HepG2 (cell line): ENCODE results near the gene TTBK1. TPM values are rescaled to one million over a fixed set of nuclear protein-coding genes. Genes with fewer than 3 reads are reported as not detected.

Experiments used
- CENPT ChIP-seq: sonication (generic); formaldehyde crosslinking; IDR thresholded peaks from 2 replicates; pipeline ENCODE4 v1.8.0; 2022; ENCODE audit warnings: low read depth, mild to moderate bottlenecking, moderate library complexity, missing genetic modification reagents
- KLF12 ChIP-seq: sonication (generic); formaldehyde crosslinking; IDR thresholded peaks from 2 replicates; pipeline ENCODE4 v1.4.0; 2020; ENCODE audit warnings: missing genetic modification reagents, borderline replicate concordance
- KLF13 ChIP-seq: sonication (generic); formaldehyde crosslinking; IDR thresholded peaks from 2 replicates; pipeline ENCODE4 v1.4.0; 2020; ENCODE audit warnings: mild to moderate bottlenecking, missing genetic modification reagents
- MYC ChIP-seq: sonication (generic); formaldehyde crosslinking; IDR thresholded peaks from 2 replicates; pipeline ENCODE4 v1.9.0; 2021; ENCODE audit warnings: missing genetic modification reagents, borderline replicate concordance
- SNAPC2 ChIP-seq: sonication (generic); formaldehyde crosslinking; IDR thresholded peaks from 2 replicates; pipeline ENCODE4 v1.8.1; 2022; ENCODE audit warnings: mild to moderate bottlenecking, missing genetic modification reagents
- ZKSCAN5 ChIP-seq: sonication (generic); formaldehyde crosslinking; IDR thresholded peaks from 2 replicates; pipeline ENCODE4 v1.5.1; 2020; ENCODE audit warnings: mild to moderate bottlenecking, missing genetic modification reagents
- ZNF407 ChIP-seq: sonication (generic); formaldehyde crosslinking; IDR thresholded peaks from one replicate; pipeline ENCODE4 v1.5.1; 2020; ENCODE audit warnings: mild to moderate bottlenecking, missing genetic modification reagents; ENCODE audit errors: not compliant biosample characterization
- ZNF431 ChIP-seq: sonication (generic); formaldehyde crosslinking; IDR thresholded peaks from 2 replicates; pipeline ENCODE4 v1.9.0; 2022; ENCODE audit warnings: missing genetic modification reagents, low read depth, mild to moderate bottlenecking, borderline replicate concordance
- ZNF784 ChIP-seq: sonication (generic); formaldehyde crosslinking; IDR thresholded peaks from 2 replicates; pipeline ENCODE4 v1.5.1; 2020; ENCODE audit warnings: missing genetic modification reagents, mild to moderate bottlenecking, borderline replicate concordance
- polyA plus RNA-seq, 8 experiments: library from polyadenylated mRNA; depleted of rRNA in 3 of 8; stranded (reverse) in 7 of 8; unstranded in 1 of 8; fragments of >200 nt; fragmentation: Illumina TruSeq in 4 of 8; extraction: Trizol in 4 of 8; gene quantifications; 2 replicates each; pipeline versions ENCODE4 v1.2.1 to v1.2.3, GENCODE V29; 2011 to 2016; ENCODE audit warnings: low read depth in 4 of 8, missing spikeins in 1 of 8, mixed read lengths in 1 of 8; ENCODE audit not compliant: insufficient read depth in 1 of 8
- total RNA-seq, 5 experiments: library from RNA; depleted of rRNA; stranded (reverse); fragments of >200 nt; fragmentation: Illumina TruSeq; extraction: Trizol; gene quantifications; 2 replicates each; pipeline ENCODE4 v1.2.3, GENCODE V29; 2016; ENCODE audit warnings: low read depth in 1 of 5
- TF ChIP-seq, protein P1 (sequence below): sonication (generic); formaldehyde crosslinking; IDR thresholded peaks from 2 replicates; pipeline ENCODE4 v1.5.0; 2020; ENCODE audit warnings: mild to moderate bottlenecking, missing genetic modification reagents, borderline replicate concordance

TTBK1 gene
- total and polyA plus RNA-seq, 2 of the 13 experiments (the other 11 are each of a cell fraction or from before 2014, with no cell fraction given), result 0.24 to 0.33 TPM

- TF ChIP-seq, protein P1, sequence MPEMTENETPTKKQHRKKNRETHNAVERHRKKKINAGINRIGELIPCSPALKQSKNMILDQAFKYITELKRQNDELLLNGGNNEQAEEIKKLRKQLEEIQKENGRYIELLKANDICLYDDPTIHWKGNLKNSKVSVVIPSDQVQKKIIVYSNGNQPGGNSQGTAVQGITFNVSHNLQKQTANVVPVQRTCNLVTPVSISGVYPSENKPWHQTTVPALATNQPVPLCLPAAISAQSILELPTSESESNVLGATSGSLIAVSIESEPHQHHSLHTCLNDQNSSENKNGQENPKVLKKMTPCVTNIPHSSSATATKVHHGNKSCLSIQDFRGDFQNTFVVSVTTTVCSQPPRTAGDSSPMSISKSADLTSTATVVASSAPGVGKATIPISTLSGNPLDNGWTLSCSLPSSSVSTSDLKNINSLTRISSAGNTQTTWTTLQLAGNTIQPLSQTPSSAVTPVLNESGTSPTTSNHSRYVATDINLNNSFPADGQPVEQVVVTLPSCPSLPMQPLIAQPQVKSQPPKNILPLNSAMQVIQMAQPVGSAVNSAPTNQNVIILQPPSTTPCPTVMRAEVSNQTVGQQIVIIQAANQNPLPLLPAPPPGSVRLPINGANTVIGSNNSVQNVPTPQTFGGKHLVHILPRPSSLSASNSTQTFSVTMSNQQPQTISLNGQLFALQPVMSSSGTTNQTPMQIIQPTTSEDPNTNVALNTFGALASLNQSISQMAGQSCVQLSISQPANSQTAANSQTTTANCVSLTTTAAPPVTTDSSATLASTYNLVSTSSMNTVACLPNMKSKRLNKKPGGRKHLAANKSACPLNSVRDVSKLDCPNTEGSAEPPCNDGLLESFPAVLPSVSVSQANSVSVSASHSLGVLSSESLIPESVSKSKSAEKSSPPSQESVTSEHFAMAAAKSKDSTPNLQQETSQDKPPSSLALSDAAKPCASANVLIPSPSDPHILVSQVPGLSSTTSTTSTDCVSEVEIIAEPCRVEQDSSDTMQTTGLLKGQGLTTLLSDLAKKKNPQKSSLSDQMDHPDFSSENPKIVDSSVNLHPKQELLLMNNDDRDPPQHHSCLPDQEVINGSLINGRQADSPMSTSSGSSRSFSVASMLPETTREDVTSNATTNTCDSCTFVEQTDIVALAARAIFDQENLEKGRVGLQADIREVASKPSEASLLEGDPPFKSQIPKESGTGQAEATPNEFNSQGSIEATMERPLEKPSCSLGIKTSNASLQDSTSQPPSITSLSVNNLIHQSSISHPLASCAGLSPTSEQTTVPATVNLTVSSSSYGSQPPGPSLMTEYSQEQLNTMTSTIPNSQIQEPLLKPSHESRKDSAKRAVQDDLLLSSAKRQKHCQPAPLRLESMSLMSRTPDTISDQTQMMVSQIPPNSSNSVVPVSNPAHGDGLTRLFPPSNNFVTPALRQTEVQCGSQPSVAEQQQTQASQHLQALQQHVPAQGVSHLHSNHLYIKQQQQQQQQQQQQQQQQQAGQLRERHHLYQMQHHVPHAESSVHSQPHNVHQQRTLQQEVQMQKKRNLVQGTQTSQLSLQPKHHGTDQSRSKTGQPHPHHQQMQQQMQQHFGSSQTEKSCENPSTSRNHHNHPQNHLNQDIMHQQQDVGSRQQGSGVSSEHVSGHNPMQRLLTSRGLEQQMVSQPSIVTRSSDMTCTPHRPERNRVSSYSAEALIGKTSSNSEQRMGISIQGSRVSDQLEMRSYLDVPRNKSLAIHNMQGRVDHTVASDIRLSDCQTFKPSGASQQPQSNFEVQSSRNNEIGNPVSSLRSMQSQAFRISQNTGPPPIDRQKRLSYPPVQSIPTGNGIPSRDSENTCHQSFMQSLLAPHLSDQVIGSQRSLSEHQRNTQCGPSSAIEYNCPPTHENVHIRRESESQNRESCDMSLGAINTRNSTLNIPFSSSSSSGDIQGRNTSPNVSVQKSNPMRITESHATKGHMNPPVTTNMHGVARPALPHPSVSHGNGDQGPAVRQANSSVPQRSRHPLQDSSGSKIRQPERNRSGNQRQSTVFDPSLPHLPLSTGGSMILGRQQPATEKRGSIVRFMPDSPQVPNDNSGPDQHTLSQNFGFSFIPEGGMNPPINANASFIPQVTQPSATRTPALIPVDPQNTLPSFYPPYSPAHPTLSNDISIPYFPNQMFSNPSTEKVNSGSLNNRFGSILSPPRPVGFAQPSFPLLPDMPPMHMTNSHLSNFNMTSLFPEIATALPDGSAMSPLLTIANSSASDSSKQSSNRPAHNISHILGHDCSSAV, result no peak
- 0 out of 2 replicates have a peak, but pooled peaks have one; percentile 45 for TF ChIP-seq ZKSCAN5 (CRISPR knock-in tag)
- TF ChIP-seq ZNF407 (CRISPR knock-in tag), result no peak
- no peak for TF ChIP-seq ZNF784
- TF ChIP-seq KLF12 (CRISPR knock-in tag), result 0 out of 2 replicates have a peak, but pooled peaks have one; percentile 26
- no peak for TF ChIP-seq CENPT (CRISPR knock-in tag)
- peak; percentile 84; the same call in 1 of the 2 replicates for TF ChIP-seq SNAPC2 (CRISPR knock-in tag)
- TF ChIP-seq KLF13 (CRISPR knock-in tag), result 0 out of 2 replicates have a peak, but pooled peaks have one; percentile 59
- TF ChIP-seq ZNF431 (CRISPR knock-in tag), result peak; percentile 74
- 0 out of 2 replicates have a peak, but pooled peaks have one; percentile 52 for TF ChIP-seq MYC (CRISPR knock-in tag)
Measured at GRCh38 chr6:43246301-43247113, 3.2 kb downstream of the TTBK1 start (continued).
